Endothelial cell of umbilical vein (primary cell): ENCODE measurements around the gene XYLT1. TPM values are rescaled to one million over a fixed set of nuclear protein-coding genes. Genes with fewer than 3 reads are reported as not detected.

Experiments used
- BruUV-seq: library from RNA; stranded (reverse); fragments of 400-500 nt; replicated peaks from 2 replicates; lab custom pipeline; 2021; lab: Mats Ljungman, UMichigan
- CTCF ChIA-PET: fragments of 300-600, 350-600 bp; sonication (Branson Sonifier 250); formaldehyde crosslinking; loops from one replicate; lab custom pipeline; 2021; ENCODE audit warnings: antibody characterized with exemption, inconsistent platforms; lab: Charles Lee
- POLR2A ChIA-PET: fragments of 300-600, 350-600 bp; sonication (Branson Sonifier 250); formaldehyde crosslinking; loops from one replicate; lab custom pipeline; 2021; ENCODE audit warnings: antibody characterized with exemption, inconsistent platforms; lab: Charles Lee
- DNase-seq: peaks from one replicate; pipeline ENCODE4 v3.0.0-alpha.2; 2011; ENCODE audit warnings: low read depth, low spot score
- FAIRE-seq: peaks from 2 replicates; lab custom pipeline; 2011; peaks lifted over from hg19 to GRCh38; lab: Jason Lieb, UNC
- H2AFZ ChIP-seq: 2 replicates; pipeline ENCODE4 v1.6.0; 2012; ENCODE audit warnings: low read depth, low read length, control low read depth, inconsistent platforms
- H3K27ac ChIP-seq: 2 replicates; pipeline ENCODE4 v1.5.1; 2011; ENCODE audit warnings: low read depth, mild to moderate bottlenecking, control low read depth, low read length, moderate library complexity; ENCODE audit not compliant: insufficient read depth
- H3K27me3 ChIP-seq, 2 experiments: 2 replicates each; pipeline versions ENCODE4 v1.6.0 to v1.6.1; 2011; ENCODE audit warnings: low read length in 2 of 2, mixed read lengths in 1 of 2; ENCODE audit not compliant: control insufficient read depth in 2 of 2, insufficient read depth in 2 of 2
- H3K36me3 ChIP-seq, 2 experiments: 2 replicates in 1 of 2; 3 replicates in 1 of 2; pipeline ENCODE4 v1.5.1; 2011; ENCODE audit warnings: low read length in 2 of 2, mild to moderate bottlenecking in 1 of 2, moderate library complexity in 1 of 2; ENCODE audit not compliant: control insufficient read depth in 2 of 2, insufficient read depth in 2 of 2; ENCODE audit errors: extremely low read depth in 1 of 2
- H3K4me1 ChIP-seq: 3 replicates; pipeline ENCODE4 v1.5.1; 2011; ENCODE audit warnings: mild to moderate bottlenecking, low read length; ENCODE audit not compliant: control insufficient read depth, insufficient read depth; ENCODE audit errors: extremely low read depth
- H3K4me2 ChIP-seq: 2 replicates; pipeline ENCODE4 v1.6.1; 2011; ENCODE audit warnings: low read length, control low read depth, mixed read lengths; ENCODE audit not compliant: insufficient read depth
- H3K4me3 ChIP-seq, 3 experiments: fragments of 200-600 bp in 1 of 3; sonication (generic), shearing (Covaris generic) in 1 of 3; replicated peaks in 1 of 3; 2 replicates each; pipeline ENCODE4 v1.5.1; 2011 to 2016; ENCODE audit warnings: control low read depth in 3 of 3, low read length in 3 of 3, mild to moderate bottlenecking in 2 of 3, inconsistent platforms in 1 of 3, low read depth in 1 of 3, moderate library complexity in 1 of 3; ENCODE audit not compliant: insufficient read depth in 1 of 3
- H3K79me2 ChIP-seq: 2 replicates; pipeline ENCODE4 v1.6.0; 2012; ENCODE audit warnings: low read length, inconsistent platforms; ENCODE audit not compliant: control insufficient read depth, insufficient read depth
- H3K9ac ChIP-seq: replicated peaks from 2 replicates; pipeline ENCODE3; 2011; ENCODE audit warnings: low read length, control low read depth; ENCODE audit not compliant: insufficient read depth; ENCODE audit errors: extremely low read depth
- H3K9me1 ChIP-seq: replicated peaks from 3 replicates; pipeline ENCODE4 v1.6.0; 2011; ENCODE audit warnings: mild to moderate bottlenecking, low read length; ENCODE audit not compliant: control insufficient read depth, insufficient read depth; ENCODE audit errors: extremely low read depth
- H3K9me3 ChIP-seq: replicated peaks from 2 replicates; pipeline ENCODE4 v1.5.1; 2012; ENCODE audit warnings: low read length, inconsistent platforms; ENCODE audit not compliant: control insufficient read depth, insufficient read depth
- H4K20me1 ChIP-seq: replicated peaks from 2 replicates; pipeline ENCODE3; 2011; ENCODE audit warnings: mild to moderate bottlenecking, low read length; ENCODE audit not compliant: control insufficient read depth, insufficient read depth; ENCODE audit errors: extremely low read depth
- CTCF ChIP-seq, 2 donors: IDR thresholded peaks; 1 replicate in 1 of 2; 2 replicates in 1 of 2; pipeline ENCODE4 v1.5.1; 2011; ENCODE audit warnings: low read length in 2 of 2, mild to moderate bottlenecking in 2 of 2, moderate library complexity in 2 of 2, control low read depth in 1 of 2, inconsistent platforms in 1 of 2, low read depth in 1 of 2; ENCODE audit not compliant: insufficient read depth in 1 of 2; ENCODE audit errors: extremely low read depth in 1 of 2
- EZH2 ChIP-seq: IDR thresholded peaks from 2 replicates; pipeline ENCODE4 v1.6.1; 2012; ENCODE audit warnings: borderline replicate concordance, low read depth, mild to moderate bottlenecking, moderate library complexity, low read length, inconsistent platforms; ENCODE audit not compliant: severe bottlenecking
- FOS ChIP-seq: IDR thresholded peaks from 2 replicates; pipeline ENCODE4 v1.6.1; 2011; ENCODE audit warnings: mild to moderate bottlenecking, low read length, moderate library complexity, borderline replicate concordance; ENCODE audit not compliant: insufficient read depth
- GATA2 ChIP-seq: IDR thresholded peaks from 2 replicates; pipeline ENCODE4 v1.7.0; 2011; ENCODE audit warnings: low read depth, mild to moderate bottlenecking, moderate library complexity, mixed read lengths, low read length; ENCODE audit not compliant: insufficient read length, insufficient read depth
- JUN ChIP-seq: IDR thresholded peaks from 2 replicates; pipeline ENCODE4 v1.6.1; 2011; ENCODE audit warnings: borderline replicate concordance, low read depth; ENCODE audit not compliant: insufficient read length, insufficient read depth
- MAX ChIP-seq: IDR thresholded peaks from 2 replicates; pipeline ENCODE4 v1.6.1; 2011; ENCODE audit not compliant: insufficient read depth, insufficient read length
- MYC ChIP-seq: IDR thresholded peaks from one replicate; pipeline ENCODE4 v1.6.1; 2011; ENCODE audit warnings: mild to moderate bottlenecking, low read depth, low read length
- POLR2A ChIP-seq: IDR thresholded peaks from 2 replicates; pipeline ENCODE4 v1.6.1; 2012; ENCODE audit warnings: low read depth, mild to moderate bottlenecking, control low read depth, low read length
- POLR2AphosphoS5 ChIP-seq: IDR thresholded peaks from 2 replicates; pipeline ENCODE4 v1.6.1; 2012; ENCODE audit warnings: low read depth, mild to moderate bottlenecking, control low read depth, low read length, moderate library complexity; ENCODE audit not compliant: insufficient read depth
- dilution Hi-C: fragments of 300-500 bp; cut with MboI; formaldehyde crosslinking; loops from one replicate; pipeline ENCODE4 v1.15.0; 2019; ENCODE audit warnings: low sequenced_read_pairs; ENCODE audit not compliant: extremely low pct_ligation_motif_present
- intact Hi-C: fragments of 100-400 bp; cut with micrococcal nuclease; formaldehyde crosslinking; loops from one replicate; pipeline ENCODE4 v1.10.0; 2022
- polyA plus RNA-seq, 4 experiments: library from polyadenylated mRNA; depleted of rRNA in 3 of 4; stranded (reverse) in 3 of 4; unstranded in 1 of 4; fragments of >200 nt; gene quantifications; 2 replicates each; pipeline versions ENCODE4 v1.2.1 to v1.2.3, GENCODE V29; 2011 to 2012; ENCODE audit warnings: missing spikeins in 1 of 4
- total RNA-seq: library from RNA; stranded (reverse); gene quantifications from 2 replicates; pipeline ENCODE4 v1.2.3, GENCODE V29; 2021

XYLT1 gene
- total and polyA plus RNA-seq, 2 donors (not counting 3 experiments of a cell fraction or from before 2014, with no cell fraction given): 0.63 to 2.9 TPM

- H3K36me3 ChIP-seq: no peaks in the 10 kb centered on the region
- intact Hi-C loops: no loop called here
- H3K27me3 ChIP-seq: no peaks in the 10 kb centered on the region
- POLR2A ChIA-PET: no interaction called here
- H2AFZ ChIP-seq: no peak overlapping the region
- H3K9me3 ChIP-seq: no peaks in the 10 kb centered on the region
- H3K9ac ChIP-seq: no peak overlapping the region
- FAIRE-seq (no peak), DNase-seq (no peak)
- dilution Hi-C loops: no loop called here
- TF ChIP-seq MYC: no peak
- no peak for TF ChIP-seq POLR2A
- TF ChIP-seq GATA2: no peak
- TF ChIP-seq EZH2: no peak
- TF ChIP-seq FOS: no peak
- H3K4me1 ChIP-seq: no peaks in the 10 kb centered on the region
- no peak overlapping the region for H3K27ac ChIP-seq
- no peaks in the 10 kb centered on the region for H4K20me1 ChIP-seq
- CTCF ChIA-PET: no interaction called here
- no peak overlapping the region for H3K4me2 ChIP-seq
- no peak overlapping the region for H3K4me3 ChIP-seq
- no peaks in the 10 kb centered on the region for H3K79me2 ChIP-seq
- BruUV-seq: no TSS peak
- H3K9me1 ChIP-seq: no peaks in the 10 kb centered on the region
Observed at GRCh38 chr16:17160920-17161431, 309.8 kb downstream of the XYLT1 start.

- Histone ChIP-seq H4K20me1 (no peaks in the 10 kb centered on the region), H3K4me3 (no peak overlapping the region), H3K36me3 (no peaks in the 10 kb centered on the region), H2AFZ (no peak overlapping the region), H3K9me3 (no peaks in the 10 kb centered on the region), H3K9ac (no peak overlapping the region), H3K9me1 (no peaks in the 10 kb centered on the region), H3K4me2 (no peak overlapping the region), H3K27me3 (no peaks in the 10 kb centered on the region), H3K27ac (no peak overlapping the region), H3K79me2 (no peaks in the 10 kb centered on the region), H3K4me1 (no peaks in the 10 kb centered on the region)
- FAIRE-seq: no peak
- intact Hi-C loops (no loop called here), dilution Hi-C loops (no loop called here)
- BruUV-seq: no TSS peak
- DNase-seq: no peak
- CTCF ChIA-PET: no interaction called here
- TF ChIP-seq MYC (no peak), GATA2 (no peak), EZH2 (no peak), FOS (no peak), CTCF (IDR thresholded peaks at IDR 0.05; ENCODE audit: extremely low read depth in 1 of 2, insufficient read depth in 1 of 2, low read depth in 1 of 2, low read length in 2 of 2) (no peak), JUN (no peak), POLR2A (no peak), MAX (no peak), POLR2AphosphoS5 (no peak)
- POLR2A ChIA-PET: no interaction called here
Observed at GRCh38 chr16:17160285-17160853, 310.4 kb downstream of the XYLT1 start.
